Mononuclear cell (primary cell): ENCODE results near the gene NDRG3. TPM values are rescaled to one million over a fixed set of nuclear protein-coding genes. Genes with fewer than 3 reads are reported as not detected.

Source experiments
- H3K27me3 ChIP-seq: 2 replicates; pipeline ENCODE4 v1.6.0; 2011; ENCODE audit warnings: low read length, control low read depth; ENCODE audit not compliant: insufficient read depth
- H3K4me1 ChIP-seq: 2 replicates; pipeline ENCODE4 v1.5.1; 2011; ENCODE audit warnings: mild to moderate bottlenecking, low read length, control low read depth; ENCODE audit not compliant: insufficient read depth
- H3K4me3 ChIP-seq: 2 replicates; pipeline ENCODE4 v1.5.1; 2011; ENCODE audit warnings: mild to moderate bottlenecking, low read length, moderate library complexity
- H3K9me3 ChIP-seq: 2 replicates; pipeline ENCODE4 v1.5.1; 2011; ENCODE audit warnings: low read depth, mild to moderate bottlenecking, control low read depth, low read length
- total RNA-seq: library from RNA; depleted of rRNA; stranded (reverse); fragments of >200 nt; gene quantifications from one replicate; pipeline ENCODE4 v1.2.3, GENCODE V29; 2012

Gene NDRG3
- total RNA-seq, 1 donor, result 19.0 TPM

DNA sequence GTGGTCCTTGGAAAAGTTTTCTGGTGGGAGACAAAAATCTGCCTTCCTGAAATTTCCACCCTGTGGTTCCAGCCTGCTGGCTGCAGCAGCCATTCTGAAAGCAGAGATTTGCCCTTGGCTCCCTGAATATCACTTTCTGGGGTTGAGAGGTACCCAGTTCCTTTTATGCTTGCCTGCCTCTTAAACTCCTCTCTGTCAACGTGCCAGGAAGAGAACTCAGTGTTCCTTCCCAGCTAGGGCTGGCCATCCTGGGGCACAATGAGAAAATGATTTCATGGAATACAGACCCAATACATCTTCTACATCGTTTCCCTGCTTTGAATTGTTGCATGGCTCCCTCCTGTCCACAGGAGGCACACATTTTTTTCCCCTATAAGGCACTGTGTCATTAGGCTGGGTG, 29.3 kb upstream of the NDRG3 start:
- Histone ChIP-seq H3K9me3 (no peaks in the 10 kb centered on the region), H3K27me3 (no peaks in the 10 kb centered on the region), H3K4me3 (no peak overlapping the region), H3K4me1 (peaks cover 17% of the 10 kb centered on the region)

DNA sequence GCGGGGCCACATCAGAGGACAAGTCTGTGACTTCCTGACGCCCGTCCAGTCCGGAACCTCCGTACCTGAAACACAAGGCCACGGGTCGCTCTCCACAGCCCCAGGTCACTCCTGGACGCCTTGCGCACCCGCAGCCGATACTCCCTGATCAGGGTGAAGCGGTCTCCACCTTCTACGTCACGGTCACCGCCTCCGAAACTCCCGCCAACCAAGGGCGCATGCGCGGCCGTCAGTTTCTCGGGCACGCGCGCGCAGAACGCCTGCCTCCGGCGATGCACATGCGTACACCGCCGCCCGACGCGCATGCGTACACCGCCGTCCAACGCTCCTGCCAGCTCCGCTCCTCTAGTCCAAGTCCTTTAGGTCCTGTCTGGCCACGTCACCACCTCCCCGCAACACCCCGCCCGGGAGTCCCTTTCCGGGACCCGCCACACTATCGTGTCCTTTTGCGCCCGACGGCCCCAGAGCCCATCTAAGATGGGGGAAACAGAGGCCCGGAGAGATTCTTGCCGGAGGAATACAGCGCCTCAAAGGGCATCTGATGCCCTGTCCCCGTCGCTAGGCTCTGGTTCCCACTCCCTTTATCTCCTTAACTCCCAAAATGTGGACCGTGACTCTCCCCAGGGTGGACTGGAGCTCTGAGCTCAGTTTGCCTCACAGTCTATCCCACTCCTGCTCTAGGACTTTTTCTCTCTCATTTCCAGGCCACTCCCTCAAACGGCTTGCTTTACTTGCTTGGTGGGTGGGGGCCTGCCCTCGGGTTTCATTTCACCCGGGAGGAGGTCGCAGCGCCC, 27.9 kb upstream of the NDRG3 start, which contains the start of gene DSN1:
DSN1 (minus strand) TSS at position 167 of the 794 bp plus-strand sequence. CDS start 2,305 bp downstream, outside the sequence.
- Histone ChIP-seq H3K4me1 (peaks cover 17% of the 10 kb centered on the region), H3K9me3 (no peaks in the 10 kb centered on the region), H3K4me3 (peak within 1 kb of the TSS; percentile 88), H3K27me3 (no peaks in the 10 kb centered on the region)

GRCh38 chr20:36773107-36773596, 27.3 kb upstream of the NDRG3 start:
- H3K4me1 ChIP-seq, result peaks cover 17% of the 10 kb centered on the region

DNA sequence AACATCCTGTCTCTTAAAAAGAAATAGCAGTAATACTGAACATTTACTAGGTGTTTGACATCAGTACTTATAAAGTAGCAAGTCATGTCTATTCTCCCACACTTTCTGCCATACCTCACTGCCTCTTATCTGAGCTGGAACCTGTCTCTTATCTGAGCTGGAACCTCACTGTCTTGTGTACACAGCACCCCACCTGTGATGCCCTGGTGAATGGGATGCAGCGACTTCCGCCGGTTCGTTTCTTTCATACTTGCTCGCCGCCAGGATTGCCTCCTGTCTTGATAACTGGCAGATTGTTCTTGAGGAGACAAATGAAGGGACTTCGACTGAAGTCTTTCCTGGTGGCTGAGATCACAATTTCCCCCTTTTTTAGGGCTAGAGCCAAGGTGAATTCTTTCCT, 24.8 kb upstream of the NDRG3 start:
- Histone ChIP-seq H3K4me1 (peaks cover 17% of the 10 kb centered on the region), H3K27me3 (no peaks in the 10 kb centered on the region), H3K9me3 (no peaks in the 10 kb centered on the region), H3K4me3 (no peak overlapping the region)

More at GRCh38 chr20:36773107-36773596, 27.3 kb upstream of the NDRG3 start:
- no peaks in the 10 kb centered on the region for H3K9me3 ChIP-seq
- no peaks in the 10 kb centered on the region for H3K27me3 ChIP-seq
- peak overlapping the region; percentile 88 for H3K4me3 ChIP-seq

DNA sequence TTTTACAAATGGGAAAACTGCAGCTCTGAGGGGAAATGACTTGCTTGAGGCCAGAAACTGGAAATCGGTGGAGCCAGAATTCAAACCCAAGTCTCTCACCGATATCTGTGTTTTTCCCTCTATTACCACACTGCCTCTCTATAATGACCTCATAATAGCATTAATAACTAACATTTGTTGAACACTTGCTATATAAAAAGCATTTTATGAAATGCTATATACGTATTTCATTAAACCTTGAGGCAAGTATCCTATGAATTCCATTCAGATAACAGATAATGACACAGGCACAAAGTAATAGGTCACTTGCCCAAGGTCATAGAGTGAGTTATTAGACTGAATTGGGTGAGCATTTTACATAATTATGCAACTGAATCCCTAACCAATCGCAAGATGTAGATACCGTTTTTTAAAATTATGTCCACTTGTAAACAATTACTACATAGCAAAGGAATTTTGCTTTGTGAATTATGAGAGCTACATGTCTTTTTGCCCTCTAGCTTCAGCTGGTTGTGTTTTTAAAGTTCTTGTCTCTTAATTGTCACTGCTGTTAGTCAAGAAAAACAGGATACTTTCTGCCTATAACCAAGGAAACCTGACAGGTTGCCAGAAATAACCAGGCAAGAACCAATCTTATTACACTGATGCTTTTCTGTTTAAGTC, 23.0 kb upstream of the NDRG3 start:
- H3K27me3 ChIP-seq, result no peaks in the 10 kb centered on the region
- H3K9me3 ChIP-seq, result no peaks in the 10 kb centered on the region
- no peak overlapping the region for H3K4me3 ChIP-seq
- H3K4me1 ChIP-seq, result peaks cover 13% of the 10 kb centered on the region

- H3K4me1 ChIP-seq, result peaks cover 17% of the 10 kb centered on the region
- H3K27me3 ChIP-seq, result no peaks in the 10 kb centered on the region
- H3K9me3 ChIP-seq, result no peaks in the 10 kb centered on the region
- no peak overlapping the region for H3K4me3 ChIP-seq
Measured at GRCh38 chr20:36761125-36761524, 15.2 kb upstream of the NDRG3 start.

GRCh38 chr20:36760647-36761046, 14.8 kb upstream of the NDRG3 start:
- H3K27me3 ChIP-seq, result no peaks in the 10 kb centered on the region
- no peak overlapping the region for H3K4me3 ChIP-seq
- H3K4me1 ChIP-seq, result peaks cover 17% of the 10 kb centered on the region
- H3K9me3 ChIP-seq, result no peaks in the 10 kb centered on the region

GRCh38 chr20:36758276-36758675, 12.4 kb upstream of the NDRG3 start:
- no peaks in the 10 kb centered on the region for H3K9me3 ChIP-seq
- H3K27me3 ChIP-seq, result no peaks in the 10 kb centered on the region
- peaks cover 21% of the 10 kb centered on the region for H3K4me1 ChIP-seq
- no peak overlapping the region for H3K4me3 ChIP-seq

DNA sequence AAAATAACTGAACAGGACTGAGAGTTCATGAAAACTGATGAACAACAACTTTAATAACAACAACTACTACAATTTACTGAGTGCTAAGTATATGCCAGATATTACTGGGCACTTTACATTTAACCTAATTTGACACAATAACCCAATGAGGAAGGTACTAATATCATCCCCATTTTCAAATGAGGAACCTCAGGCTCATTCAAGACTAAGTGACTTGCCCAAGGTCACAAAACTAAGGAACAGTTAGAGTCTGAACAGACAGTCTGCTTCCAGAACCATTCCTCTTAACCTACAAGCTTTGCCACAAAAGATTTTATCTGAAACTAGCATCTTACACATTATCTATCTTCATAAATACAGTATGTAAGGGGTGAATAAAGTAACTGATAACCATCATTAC, 10.6 kb upstream of the NDRG3 start:
- peaks cover 21% of the 10 kb centered on the region for H3K4me1 ChIP-seq
- H3K9me3 ChIP-seq, result no peaks in the 10 kb centered on the region
- no peak overlapping the region for H3K4me3 ChIP-seq
- no peaks in the 10 kb centered on the region for H3K27me3 ChIP-seq

- peaks cover 21% of the 10 kb centered on the region for H3K4me1 ChIP-seq
- no peak overlapping the region for H3K4me3 ChIP-seq
- no peaks in the 10 kb centered on the region for H3K27me3 ChIP-seq
- H3K9me3 ChIP-seq, result no peaks in the 10 kb centered on the region
Measured at GRCh38 chr20:36754656-36755222, 8.8 kb upstream of the NDRG3 start.

- Histone ChIP-seq H3K4me1 (peaks cover 16% of the 10 kb centered on the region), H3K4me3 (no peak overlapping the region), H3K9me3 (no peaks in the 10 kb centered on the region), H3K27me3 (no peaks in the 10 kb centered on the region)
Measured at GRCh38 chr20:36752582-36752981, 6.7 kb upstream of the NDRG3 start.

DNA sequence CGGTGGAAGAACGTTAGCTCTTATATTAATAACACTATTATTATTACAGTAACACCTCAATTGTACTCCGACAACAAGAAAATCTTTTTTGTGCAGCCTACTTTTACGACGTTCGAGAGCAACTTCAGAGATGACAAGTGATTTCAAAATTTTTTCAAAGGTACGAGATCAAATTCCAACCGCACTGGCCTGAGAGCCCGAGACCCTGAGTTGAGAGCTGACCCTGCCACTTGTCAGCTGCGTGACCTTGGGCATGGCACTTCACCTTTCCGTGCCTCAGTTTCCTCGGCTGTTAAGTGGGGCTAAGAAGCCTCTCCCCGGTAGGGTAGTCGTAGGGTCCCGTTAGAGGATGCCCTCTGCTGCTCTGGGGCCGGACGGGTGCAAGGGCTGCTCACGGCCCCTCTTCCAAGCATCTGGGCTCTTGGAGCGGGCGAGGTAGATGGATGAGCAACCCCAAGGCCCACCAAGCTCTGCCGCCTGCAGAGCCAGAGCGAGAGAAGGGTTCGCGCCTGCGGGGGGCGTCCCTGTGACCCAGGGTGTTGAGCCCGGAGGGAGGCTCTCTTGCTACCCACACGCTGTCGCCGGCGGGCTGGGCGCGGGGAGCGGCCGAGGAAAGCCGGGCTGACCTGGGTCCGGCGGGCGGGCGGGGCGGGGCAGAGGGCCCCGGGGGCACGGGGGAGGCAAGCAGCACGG, 510 bp downstream of the NDRG3 start:
- H3K27me3 ChIP-seq, result no peaks in the 10 kb centered on the region
- peaks cover 15% of the 10 kb centered on the region for H3K4me1 ChIP-seq
- H3K4me3 ChIP-seq, result peak overlapping the region; percentile 51
- no peaks in the 10 kb centered on the region for H3K9me3 ChIP-seq

- Histone ChIP-seq H3K4me1 (peaks cover 15% of the 10 kb centered on the region), H3K9me3 (no peaks in the 10 kb centered on the region), H3K4me3 (no peak overlapping the region), H3K27me3 (no peaks in the 10 kb centered on the region)
Measured at GRCh38 chr20:36744764-36745191, 1.1 kb downstream of the NDRG3 start.

- no peaks in the 10 kb centered on the region for H3K27me3 ChIP-seq
- no peak overlapping the region for H3K4me3 ChIP-seq
- H3K4me1 ChIP-seq, result peaks cover 15% of the 10 kb centered on the region
- no peaks in the 10 kb centered on the region for H3K9me3 ChIP-seq
Measured at GRCh38 chr20:36744243-36744642, 1.6 kb downstream of the NDRG3 start.

- Histone ChIP-seq H3K27me3 (no peaks in the 10 kb centered on the region), H3K4me1 (peaks cover 15% of the 10 kb centered on the region), H3K4me3 (no peak overlapping the region), H3K9me3 (no peaks in the 10 kb centered on the region)
Measured at GRCh38 chr20:36742558-36742957, 3.3 kb downstream of the NDRG3 start.
